ENCODE measurements around the gene EPN1. TPM values are rescaled to one million over a fixed set of nuclear protein-coding genes. Genes with fewer than 3 reads are reported as not detected.

The EPN1 gene
- total and polyA plus RNA-seq, 2 donors (not counting 1 experiment from before 2014, with no cell fraction given), result 47.1 to 48.6 TPM

DNA sequence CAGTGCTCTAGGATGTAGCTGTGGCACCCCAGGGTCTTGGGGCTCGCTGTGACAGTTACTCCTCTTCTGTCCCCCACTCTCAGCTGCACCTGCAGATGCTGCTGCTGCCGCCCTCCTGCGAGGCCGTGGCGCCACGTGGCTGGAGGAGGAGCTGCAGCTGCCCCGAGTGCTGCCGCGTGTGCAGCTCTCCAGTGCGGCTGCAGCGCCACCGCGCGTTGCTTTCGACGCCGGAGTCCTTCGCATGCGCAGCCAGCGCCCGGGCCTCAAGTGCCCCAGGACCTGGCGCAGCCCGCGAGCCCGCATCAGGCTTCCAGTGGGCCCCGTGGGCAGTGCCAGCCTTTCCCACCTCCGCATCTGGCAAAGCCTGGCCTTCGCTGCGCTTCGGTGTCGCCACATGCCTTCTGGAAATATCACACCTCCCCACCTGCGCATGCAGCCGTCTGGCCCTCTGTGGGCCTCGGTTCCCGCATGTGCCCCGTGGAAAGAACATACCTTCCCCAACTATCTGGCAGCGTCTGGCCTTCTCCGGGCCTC lies 34.9 kb upstream of the EPN1 start:
- H3K4me2 ChIP-seq (ENCODE audit: extremely low read depth, insufficient read depth, low read length), result peak overlapping the region; percentile 81

DNA sequence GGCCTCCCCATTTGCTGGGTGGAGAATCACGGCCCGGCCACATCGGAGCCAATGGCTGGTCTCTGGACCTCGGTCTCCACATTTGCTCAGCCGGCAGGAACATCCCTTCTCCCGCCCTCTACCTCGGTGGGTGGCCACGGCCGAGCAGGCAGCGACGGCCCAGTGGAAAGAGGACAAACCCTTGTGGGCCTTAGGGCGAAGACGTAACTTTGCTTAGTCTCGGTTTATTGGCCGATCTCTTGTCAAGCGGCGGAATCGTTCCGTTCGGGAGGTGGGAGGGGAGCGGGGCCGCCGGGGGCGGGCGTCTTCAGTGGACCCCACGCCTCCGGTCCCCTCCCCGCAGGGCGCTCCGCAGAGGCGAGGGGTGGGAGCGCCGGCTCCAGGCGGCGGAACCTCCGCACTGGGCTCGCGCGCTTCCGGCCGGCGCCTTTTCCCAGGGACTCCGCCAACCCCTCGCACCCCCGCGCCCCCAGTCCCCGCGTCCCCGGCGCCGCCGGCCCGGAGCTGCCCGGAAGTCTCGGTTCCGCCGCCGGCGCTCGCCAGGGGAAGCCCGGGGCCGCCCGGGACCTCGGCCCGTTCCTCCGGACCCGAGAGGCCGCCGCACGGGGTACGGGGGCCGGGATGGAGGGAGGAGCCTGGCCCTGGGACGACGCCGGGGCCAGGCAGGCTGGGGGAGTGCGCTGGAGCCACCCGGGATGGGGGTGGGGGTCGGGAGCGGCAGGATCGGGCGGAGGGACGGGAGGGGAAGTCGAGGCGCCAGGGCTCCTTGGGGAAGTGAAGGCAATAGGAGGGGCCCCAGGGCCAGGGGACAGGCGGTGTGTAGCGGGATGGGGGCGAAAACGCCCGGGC lies 34.2 kb upstream of the EPN1 start, which contains the start of gene ZNF580:
Gene ZNF580 (plus strand): TSS at position 426 of the 849 bp plus-strand sequence. CDS start 1,507 bp downstream, outside the sequence.
- Histone ChIP-seq H3K9me3 (ENCODE audit: control insufficient read depth, insufficient read depth, low read depth, low read length) (no peaks in the 10 kb centered on the region), H2AFZ (ENCODE audit: low read length) (peak within 1 kb of the TSS; percentile 31), H3K4me2 (ENCODE audit: extremely low read depth, insufficient read depth, low read length) (peak within 1 kb of the TSS; percentile 88), H3K27me3 (ENCODE audit: control insufficient read depth, insufficient read depth, low read length) (no peaks in the 10 kb centered on the region), H3K4me3 (replicated peaks in 1 of 4; ENCODE audit: control extremely low read depth in 1 of 4, insufficient read depth in 1 of 4, low read depth in 3 of 4, low read length in 4 of 4) (peak within 1 kb of the TSS; percentile 74 to 92 (median 85)), H3K36me3 (ENCODE audit: control insufficient read depth, insufficient read depth, low read length) (peaks cover 17% of the 10 kb centered on the region), H3K79me2 (ENCODE audit: control insufficient read depth, insufficient read depth, low read length) (peaks cover 59% of the 10 kb centered on the region), H3K27ac (ENCODE audit: insufficient read depth, low read length) (peak within 1 kb of the TSS; percentile 66), H3K4me1 (ENCODE audit: control insufficient read depth, extremely low read depth, insufficient read depth, low read length) (peaks cover 20% of the 10 kb centered on the region), H4K20me1 (ENCODE audit: control insufficient read depth, extremely low read depth, insufficient read depth, low read length) (no peaks in the 10 kb centered on the region), H3K9ac (ENCODE audit: insufficient read depth, low read length) (peak within 1 kb of the TSS; percentile 77)
- peak; percentile 80 to 91 for DNase-seq (ENCODE audit: low read depth in 2 of 2)
- no peak for TF ChIP-seq EZH2 (IDR thresholded peaks at IDR 0.05; ENCODE audit: low read length, missing control alignments)
- TF ChIP-seq, protein P1, sequence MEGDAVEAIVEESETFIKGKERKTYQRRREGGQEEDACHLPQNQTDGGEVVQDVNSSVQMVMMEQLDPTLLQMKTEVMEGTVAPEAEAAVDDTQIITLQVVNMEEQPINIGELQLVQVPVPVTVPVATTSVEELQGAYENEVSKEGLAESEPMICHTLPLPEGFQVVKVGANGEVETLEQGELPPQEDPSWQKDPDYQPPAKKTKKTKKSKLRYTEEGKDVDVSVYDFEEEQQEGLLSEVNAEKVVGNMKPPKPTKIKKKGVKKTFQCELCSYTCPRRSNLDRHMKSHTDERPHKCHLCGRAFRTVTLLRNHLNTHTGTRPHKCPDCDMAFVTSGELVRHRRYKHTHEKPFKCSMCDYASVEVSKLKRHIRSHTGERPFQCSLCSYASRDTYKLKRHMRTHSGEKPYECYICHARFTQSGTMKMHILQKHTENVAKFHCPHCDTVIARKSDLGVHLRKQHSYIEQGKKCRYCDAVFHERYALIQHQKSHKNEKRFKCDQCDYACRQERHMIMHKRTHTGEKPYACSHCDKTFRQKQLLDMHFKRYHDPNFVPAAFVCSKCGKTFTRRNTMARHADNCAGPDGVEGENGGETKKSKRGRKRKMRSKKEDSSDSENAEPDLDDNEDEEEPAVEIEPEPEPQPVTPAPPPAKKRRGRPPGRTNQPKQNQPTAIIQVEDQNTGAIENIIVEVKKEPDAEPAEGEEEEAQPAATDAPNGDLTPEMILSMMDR (conservative IDR thresholded peaks at IDR 0.05 in 1 of 2, IDR thresholded peaks at IDR 0.05 in 1 of 2; ENCODE audit: low read depth in 1 of 2, low read length in 2 of 2), result no peak

More for the DNA sequence above, 34.9 kb upstream of the EPN1 start:
- Histone ChIP-seq H2AFZ (ENCODE audit: low read length) (no peak overlapping the region), H3K9ac (ENCODE audit: insufficient read depth, low read length) (peak overlapping the region; percentile 77), H3K36me3 (ENCODE audit: control insufficient read depth, insufficient read depth, low read length) (peaks cover 11% of the 10 kb centered on the region), H3K79me2 (ENCODE audit: control insufficient read depth, insufficient read depth, low read length) (peaks cover 62% of the 10 kb centered on the region), H4K20me1 (ENCODE audit: control insufficient read depth, extremely low read depth, insufficient read depth, low read length) (no peaks in the 10 kb centered on the region), H3K4me1 (ENCODE audit: control insufficient read depth, extremely low read depth, insufficient read depth, low read length) (peaks cover 22% of the 10 kb centered on the region), H3K4me3 (replicated peaks in 1 of 4; ENCODE audit: control extremely low read depth in 1 of 4, insufficient read depth in 1 of 4, low read depth in 3 of 4, low read length in 4 of 4) (peak overlapping the region; percentile 5 to 84 (median 46)), H3K27me3 (ENCODE audit: control insufficient read depth, insufficient read depth, low read length) (no peaks in the 10 kb centered on the region), H3K27ac (ENCODE audit: insufficient read depth, low read length) (peak overlapping the region; percentile 66), H3K9me3 (ENCODE audit: control insufficient read depth, insufficient read depth, low read depth, low read length) (no peaks in the 10 kb centered on the region)
- peak; percentile 75 to 76 for DNase-seq (ENCODE audit: low read depth in 2 of 2)
- TF ChIP-seq, protein P1 (conservative IDR thresholded peaks at IDR 0.05 in 1 of 2, IDR thresholded peaks at IDR 0.05 in 1 of 2; ENCODE audit: low read depth in 1 of 2, low read length in 2 of 2), result peak; percentile 31 to 40
- TF ChIP-seq EZH2 (IDR thresholded peaks at IDR 0.05; ENCODE audit: low read length, missing control alignments), result no peak

DNA sequence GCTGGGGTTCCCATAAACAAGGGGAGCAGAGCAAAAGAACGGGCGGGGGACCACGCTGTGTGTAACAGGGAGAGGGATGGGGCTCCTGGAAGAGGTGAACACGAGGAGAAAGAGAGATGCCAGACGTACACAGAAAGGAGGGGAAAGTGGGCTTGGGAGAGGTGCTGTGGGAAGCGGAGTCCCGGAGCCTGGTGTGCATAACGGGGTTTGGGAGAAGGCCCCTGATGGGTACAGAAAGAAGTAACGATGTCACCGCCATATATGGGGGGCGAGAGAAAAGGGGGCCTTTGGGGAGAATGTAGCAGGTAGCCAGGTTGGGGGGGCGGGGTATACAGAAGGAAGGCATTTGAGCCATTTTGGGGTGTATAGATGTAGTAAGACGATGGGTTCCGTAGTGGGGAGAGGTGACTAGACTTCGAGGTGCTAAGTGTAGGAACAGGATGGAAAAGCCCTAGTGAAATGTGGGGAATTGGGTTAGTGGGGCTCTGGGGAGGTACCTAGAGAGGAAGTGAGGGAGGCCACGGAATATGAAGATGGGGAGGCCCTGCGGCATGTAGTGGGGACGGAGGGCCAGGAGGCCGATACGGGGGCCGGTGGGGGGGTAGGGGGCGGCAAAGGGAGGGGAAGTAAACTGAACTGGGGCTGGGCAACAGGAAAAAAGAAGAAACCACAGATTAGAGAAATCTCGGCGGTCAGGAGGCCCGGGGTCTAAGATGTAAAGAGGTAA lies 33.4 kb upstream of the EPN1 start:
- Histone ChIP-seq H3K27ac (ENCODE audit: insufficient read depth, low read length) (peak overlapping the region; percentile 64), H3K4me2 (ENCODE audit: extremely low read depth, insufficient read depth, low read length) (peak overlapping the region; percentile 89), H2AFZ (ENCODE audit: low read length) (no peak overlapping the region), H3K9ac (ENCODE audit: insufficient read depth, low read length) (peak overlapping the region; percentile 77), H3K79me2 (ENCODE audit: control insufficient read depth, insufficient read depth, low read length) (peaks cover 52% of the 10 kb centered on the region), H3K9me3 (ENCODE audit: control insufficient read depth, insufficient read depth, low read depth, low read length) (no peaks in the 10 kb centered on the region), H3K27me3 (ENCODE audit: control insufficient read depth, insufficient read depth, low read length) (no peaks in the 10 kb centered on the region), H3K4me3 (replicated peaks in 1 of 4; ENCODE audit: control extremely low read depth in 1 of 4, insufficient read depth in 1 of 4, low read depth in 3 of 4, low read length in 4 of 4) (peak overlapping the region; percentile 74 to 92 (median 85)), H4K20me1 (ENCODE audit: control insufficient read depth, extremely low read depth, insufficient read depth, low read length) (no peaks in the 10 kb centered on the region), H3K4me1 (ENCODE audit: control insufficient read depth, extremely low read depth, insufficient read depth, low read length) (peaks cover 16% of the 10 kb centered on the region), H3K36me3 (ENCODE audit: control insufficient read depth, insufficient read depth, low read length) (peaks cover 17% of the 10 kb centered on the region)
- peak; percentile 41 to 42 for DNase-seq (ENCODE audit: low read depth in 2 of 2)
- TF ChIP-seq, protein P1 (conservative IDR thresholded peaks at IDR 0.05 in 1 of 2, IDR thresholded peaks at IDR 0.05 in 1 of 2; ENCODE audit: low read depth in 1 of 2, low read length in 2 of 2), result no peak
- TF ChIP-seq EZH2 (IDR thresholded peaks at IDR 0.05; ENCODE audit: low read length, missing control alignments), result no peak

Measured in fibroblast of lung (primary cell).